Mucosa of stomach (tissue), 1 donor: ENCODE data around the gene OR5AS1.
"Not testable (repeated sequence)": the region's sequence is repeated elsewhere in the genome, so short reads cannot be mapped to it uniquely, and the experiment has no call there.

ENCODE experiments used
- H3K27me3 ChIP-seq: one replicate; pipeline ENCODE4 v1.7.0; 2013; ENCODE audit warnings: mild to moderate bottlenecking, low read length; ENCODE audit not compliant: control insufficient read depth, insufficient read depth
- H3K36me3 ChIP-seq: one replicate; pipeline ENCODE4 v1.7.0; 2013; ENCODE audit warnings: low read length; ENCODE audit not compliant: control insufficient read depth, insufficient read depth
- H3K4me1 ChIP-seq: one replicate; pipeline ENCODE4 v1.7.0; 2013; ENCODE audit warnings: mild to moderate bottlenecking, low read length; ENCODE audit not compliant: control insufficient read depth, insufficient read depth
- H3K4me3 ChIP-seq: one replicate; pipeline ENCODE4 v1.7.0; 2013; ENCODE audit warnings: low read length
- H3K9ac ChIP-seq: one replicate; pipeline ENCODE4 v1.7.0; 2013; ENCODE audit warnings: mild to moderate bottlenecking, low read length, moderate library complexity
- H3K9me3 ChIP-seq: one replicate; pipeline ENCODE4 v1.7.0; 2013; ENCODE audit warnings: mild to moderate bottlenecking, low read length, moderate library complexity; ENCODE audit not compliant: control insufficient read depth
- donor health status: Pancreatic carcinoma.

OR5AS1 gene

GRCh38 chr11:56027354-56027753, at the start of gene OR5AS1:
TSS of gene OR5AS1 (plus strand) at chr11:56027654. CDS start at chr11:56030419, 2,765 bp downstream.
- Histone ChIP-seq H3K4me1 (no peaks in the 10 kb centered on the region), H3K4me3 (no peak within 1 kb of the TSS), H3K36me3 (no peaks in the 10 kb centered on the region), H3K9me3 (no peaks in the 10 kb centered on the region), H3K27me3 (no peaks in the 10 kb centered on the region), H3K9ac (no peak within 1 kb of the TSS)

DNA sequence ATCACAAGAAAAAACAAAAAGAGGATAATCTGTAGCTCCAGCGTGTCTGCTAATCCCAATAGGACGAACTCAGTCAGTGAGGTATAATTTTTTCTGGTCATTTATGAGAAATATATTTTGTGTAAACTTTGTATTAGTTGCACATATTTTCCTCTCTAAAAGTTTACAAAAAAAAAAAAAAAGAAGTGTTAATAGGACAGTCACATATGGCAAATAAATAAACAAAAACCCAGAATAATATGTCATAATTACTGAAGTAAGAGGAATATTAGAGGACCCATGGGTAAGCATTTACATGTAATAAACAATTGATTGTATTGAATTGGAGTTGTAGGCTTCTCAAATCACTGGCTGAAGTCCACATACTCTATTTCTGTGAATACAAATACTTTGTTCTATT, 32.9 kb upstream of the OR5AS1 start, which contains the start of gene OR5F1:
Gene OR5F1, minus strand, starts transcription at position 101 of the 400 bp plus-strand sequence. Its CDS starts 0 bp downstream, at position 101.
- Histone ChIP-seq H3K9ac (no peak within 1 kb of the TSS), H3K4me1 (no peaks in the 10 kb centered on the region), H3K36me3 (no peaks in the 10 kb centered on the region), H3K9me3 (no peaks in the 10 kb centered on the region), H3K4me3 (no peak within 1 kb of the TSS), H3K27me3 (no peaks in the 10 kb centered on the region)

- no peak overlapping the region for H3K4me3 ChIP-seq
- H3K36me3 ChIP-seq = no peaks in the 10 kb centered on the region
- H3K27me3 ChIP-seq = no peaks in the 10 kb centered on the region
- no peaks in the 10 kb centered on the region for H3K9me3 ChIP-seq
- no peaks in the 10 kb centered on the region for H3K4me1 ChIP-seq
- H3K9ac ChIP-seq = no peak overlapping the region
Observed at GRCh38 chr11:56010716-56011115, 16.7 kb upstream of the OR5AS1 start.

- Histone ChIP-seq H3K36me3 (no peaks in the 10 kb centered on the region), H3K9me3 (no peaks in the 10 kb centered on the region), H3K4me3 (no peak overlapping the region), H3K9ac (no peak overlapping the region), H3K27me3 (no peaks in the 10 kb centered on the region), H3K4me1 (no peaks in the 10 kb centered on the region)
Observed at GRCh38 chr11:56013805-56014204, 13.6 kb upstream of the OR5AS1 start.

GRCh38 chr11:56045538-56045937, 18.1 kb downstream of the OR5AS1 start:
- Histone ChIP-seq H3K9me3 (no peaks in the 10 kb centered on the region), H3K36me3 (no peaks in the 10 kb centered on the region), H3K9ac (no peak overlapping the region), H3K27me3 (no peaks in the 10 kb centered on the region), H3K4me3 (no peak overlapping the region), H3K4me1 (no peaks in the 10 kb centered on the region)

DNA sequence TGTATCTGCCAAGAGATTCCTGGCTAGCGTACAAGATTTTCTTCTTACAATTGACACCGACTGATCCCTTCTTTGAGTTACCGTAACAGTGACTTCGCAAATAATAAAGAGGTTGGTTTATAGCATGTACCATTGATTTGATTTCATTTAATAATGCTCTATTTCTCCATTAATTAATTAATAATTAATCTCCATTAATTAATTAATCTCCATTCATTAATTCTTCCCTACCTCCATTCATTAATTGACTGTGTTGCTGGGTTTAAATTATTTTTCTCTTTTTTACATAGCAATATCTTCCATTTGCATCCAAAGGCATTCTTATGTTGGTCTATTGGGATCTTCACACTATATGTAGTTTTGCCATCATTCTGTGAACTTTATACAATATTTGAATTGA, 21.0 kb downstream of the OR5AS1 start:
- Histone ChIP-seq H3K9me3 (no peaks in the 10 kb centered on the region), H3K36me3 (no peaks in the 10 kb centered on the region), H3K4me3 (no peak overlapping the region)

GRCh38 chr11:56049487-56049886, 22.0 kb downstream of the OR5AS1 start:
- no peaks in the 10 kb centered on the region for H3K27me3 ChIP-seq
- H3K36me3 ChIP-seq = no peaks in the 10 kb centered on the region
- H3K4me1 ChIP-seq = no peaks in the 10 kb centered on the region
- no peak overlapping the region for H3K9ac ChIP-seq
- H3K9me3 ChIP-seq = no peaks in the 10 kb centered on the region
- H3K4me3 ChIP-seq = no peak overlapping the region

More for the DNA sequence above, 21.0 kb downstream of the OR5AS1 start:
- no peaks in the 10 kb centered on the region for H3K27me3 ChIP-seq
- no peaks in the 10 kb centered on the region for H3K4me1 ChIP-seq
- H3K9ac ChIP-seq = no peak overlapping the region

- H3K9ac ChIP-seq, H3K36me3 ChIP-seq, H3K27me3 ChIP-seq, H3K9me3 ChIP-seq, H3K4me1 ChIP-seq, H3K4me3 ChIP-seq: not testable (repeated sequence)
Observed at GRCh38 chr11:56056366-56056765, 28.9 kb downstream of the OR5AS1 start.

- not testable (repeated sequence) for H3K27me3 ChIP-seq
Observed at GRCh38 chr11:56057661-56058237, 30.3 kb downstream of the OR5AS1 start.

GRCh38 chr11:56058260-56058780, 30.9 kb downstream of the OR5AS1 start:
- not testable (repeated sequence) for H3K4me1 ChIP-seq, H3K27me3 ChIP-seq, H3K9ac ChIP-seq, H3K9me3 ChIP-seq, H3K4me3 ChIP-seq, H3K36me3 ChIP-seq

More at GRCh38 chr11:56057661-56058237, 30.3 kb downstream of the OR5AS1 start:
- H3K36me3 ChIP-seq, H3K9ac ChIP-seq, H3K4me3 ChIP-seq, H3K9me3 ChIP-seq, H3K4me1 ChIP-seq: not testable (repeated sequence)

- Histone ChIP-seq H3K4me3 (no peak overlapping the region), H3K9me3 (no peaks in the 10 kb centered on the region), H3K36me3 (no peaks in the 10 kb centered on the region), H3K4me1 (no peaks in the 10 kb centered on the region), H3K9ac (no peak overlapping the region), H3K27me3 (no peaks in the 10 kb centered on the region)
Observed at GRCh38 chr11:56066980-56067379, 39.5 kb downstream of the OR5AS1 start.
